ENCODE results near the gene TTC13.

TTC13 gene

DNA sequence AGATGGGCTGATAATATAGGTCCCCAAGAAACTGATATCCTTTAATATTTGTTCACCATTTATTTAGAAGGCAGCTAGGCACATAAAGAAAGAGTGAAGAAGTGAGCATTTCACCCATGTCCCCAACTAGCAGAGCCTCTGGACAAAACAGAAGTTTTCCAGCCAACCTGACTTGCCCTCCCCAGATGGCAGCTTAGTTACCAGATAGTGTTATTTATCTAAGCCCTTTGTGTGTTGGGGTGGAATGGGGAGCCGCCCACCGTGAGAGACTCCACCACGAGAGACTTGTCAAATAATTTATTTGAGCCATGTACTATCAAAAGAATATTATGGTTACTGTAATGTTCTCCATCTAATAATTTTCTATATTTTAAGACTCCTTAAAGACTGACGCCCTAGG is 55.5 kb downstream of the TTC13 start:
- H3K4me3 Mint-ChIP-seq = no peak overlapping the region
- peaks cover 98% of the 10 kb centered on the region for H3K36me3 Mint-ChIP-seq (ENCODE audit: low read depth)
- H3K27me3 Mint-ChIP-seq = no peaks in the 10 kb centered on the region
- intact Hi-C loops (cut with micrococcal nuclease) = no loop called here
- H3K9me3 Mint-ChIP-seq = no peaks in the 10 kb centered on the region
- no peaks in the 10 kb centered on the region for H3K4me1 Mint-ChIP-seq (ENCODE audit: low read depth)
- H3K27ac Mint-ChIP-seq = no peak overlapping the region

DNA sequence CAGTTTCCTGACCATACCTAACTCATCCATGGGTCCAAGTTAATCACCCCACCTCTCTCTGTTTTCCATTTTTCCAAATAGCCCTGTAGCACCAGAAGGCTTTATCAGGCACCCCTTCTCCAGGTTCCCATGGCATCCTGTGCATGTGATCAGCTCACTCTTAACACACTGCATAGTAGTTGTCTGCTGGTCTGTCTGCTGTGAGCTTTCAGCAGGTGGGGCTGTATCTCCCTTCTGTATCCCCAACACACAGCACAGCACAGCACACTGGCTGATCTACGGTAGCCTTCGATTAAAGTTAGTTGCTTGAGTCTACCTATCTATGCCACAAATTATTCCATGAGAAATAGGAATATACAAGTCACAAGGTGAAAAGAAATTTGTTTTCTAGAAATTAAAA is 56.0 kb downstream of the TTC13 start:
- no peaks in the 10 kb centered on the region for H3K27me3 Mint-ChIP-seq
- peaks cover 96% of the 10 kb centered on the region for H3K36me3 Mint-ChIP-seq (ENCODE audit: low read depth)
- H3K9me3 Mint-ChIP-seq = no peaks in the 10 kb centered on the region
- no peaks in the 10 kb centered on the region for H3K4me1 Mint-ChIP-seq (ENCODE audit: low read depth)
- H3K27ac Mint-ChIP-seq = no peak overlapping the region
- H3K4me3 Mint-ChIP-seq = no peak overlapping the region
- intact Hi-C loops (cut with micrococcal nuclease) = no loop called here

DNA sequence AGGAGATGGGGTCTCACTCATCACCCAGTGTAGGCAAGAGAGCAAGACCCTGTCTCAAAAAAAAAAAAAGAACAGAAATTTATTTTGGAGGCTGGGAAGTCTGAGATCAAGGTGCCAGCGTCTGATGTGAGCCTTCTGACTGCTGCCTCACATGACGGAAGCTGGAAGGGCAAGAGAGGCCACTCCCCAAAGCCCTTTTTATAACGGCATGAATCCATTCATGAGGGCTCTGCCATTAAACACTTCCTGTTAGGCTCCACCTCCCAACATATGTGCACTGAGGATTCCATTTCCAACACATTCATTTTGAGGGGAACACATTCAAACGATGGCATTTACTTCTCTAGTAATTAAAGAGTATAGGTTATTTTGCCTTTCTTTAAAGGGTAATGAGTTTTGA is 59.5 kb downstream of the TTC13 start:
- no peak overlapping the region for H3K4me3 Mint-ChIP-seq
- H3K4me1 Mint-ChIP-seq (ENCODE audit: low read depth) = no peaks in the 10 kb centered on the region
- H3K27ac Mint-ChIP-seq = no peak overlapping the region
- intact Hi-C loops (cut with micrococcal nuclease) = no loop called here
- H3K9me3 Mint-ChIP-seq = no peaks in the 10 kb centered on the region
- H3K27me3 Mint-ChIP-seq = no peaks in the 10 kb centered on the region
- peaks cover 96% of the 10 kb centered on the region for H3K36me3 Mint-ChIP-seq (ENCODE audit: low read depth)

DNA sequence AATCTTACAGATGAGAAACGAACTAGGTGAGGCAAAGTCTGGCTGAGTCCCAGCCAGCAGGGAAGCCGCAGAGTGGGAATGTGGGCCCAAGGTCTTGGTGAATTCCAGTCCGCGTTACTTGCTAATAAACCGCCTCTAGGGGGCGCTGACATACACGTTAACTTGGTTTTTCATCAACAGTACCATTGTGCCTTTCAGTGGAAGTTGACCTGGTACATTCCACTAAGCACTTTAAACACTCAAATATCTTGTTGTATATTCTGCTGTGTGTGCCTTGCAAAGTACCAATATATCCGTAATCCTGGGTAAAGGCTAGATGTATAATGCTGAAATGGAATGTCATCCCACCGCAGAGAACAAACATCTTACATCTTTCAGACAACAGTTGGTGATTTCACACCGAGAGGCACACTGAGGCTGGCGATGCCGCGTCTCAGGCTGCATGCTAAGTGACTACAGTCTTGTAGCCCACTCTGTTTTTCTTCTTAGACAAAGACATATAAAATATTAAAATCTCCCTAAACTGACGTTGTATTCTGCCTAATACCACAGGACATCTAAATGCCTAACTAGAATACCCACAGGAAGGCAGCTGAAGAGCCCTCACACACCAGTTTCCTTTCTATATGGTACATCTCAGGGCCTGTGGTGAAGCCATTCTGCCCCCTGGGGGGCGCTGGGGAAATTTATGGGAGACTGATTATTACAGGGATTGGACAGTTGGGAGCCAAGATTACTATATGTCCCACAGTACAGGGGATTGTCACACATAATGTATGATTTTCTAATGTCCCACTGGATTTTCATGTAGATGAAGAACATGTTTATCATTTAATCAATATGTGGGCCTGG is 61.2 kb downstream of the TTC13 start:
- intact Hi-C loops (cut with micrococcal nuclease) = loop anchor here (1.0 to 2.0 kb wide), 3 partner anchors 61 to 294 kb away; partner anchors contain the start of genes ARV1 and TTC13
- Mint-ChIP-seq H3K27me3 (no peaks in the 10 kb centered on the region), H3K4me3 (no peak overlapping the region), H3K4me1 (ENCODE audit: low read depth) (no peaks in the 10 kb centered on the region), H3K9me3 (no peaks in the 10 kb centered on the region), H3K36me3 (ENCODE audit: low read depth) (peaks cover 96% of the 10 kb centered on the region), H3K27ac (no peak overlapping the region)

DNA sequence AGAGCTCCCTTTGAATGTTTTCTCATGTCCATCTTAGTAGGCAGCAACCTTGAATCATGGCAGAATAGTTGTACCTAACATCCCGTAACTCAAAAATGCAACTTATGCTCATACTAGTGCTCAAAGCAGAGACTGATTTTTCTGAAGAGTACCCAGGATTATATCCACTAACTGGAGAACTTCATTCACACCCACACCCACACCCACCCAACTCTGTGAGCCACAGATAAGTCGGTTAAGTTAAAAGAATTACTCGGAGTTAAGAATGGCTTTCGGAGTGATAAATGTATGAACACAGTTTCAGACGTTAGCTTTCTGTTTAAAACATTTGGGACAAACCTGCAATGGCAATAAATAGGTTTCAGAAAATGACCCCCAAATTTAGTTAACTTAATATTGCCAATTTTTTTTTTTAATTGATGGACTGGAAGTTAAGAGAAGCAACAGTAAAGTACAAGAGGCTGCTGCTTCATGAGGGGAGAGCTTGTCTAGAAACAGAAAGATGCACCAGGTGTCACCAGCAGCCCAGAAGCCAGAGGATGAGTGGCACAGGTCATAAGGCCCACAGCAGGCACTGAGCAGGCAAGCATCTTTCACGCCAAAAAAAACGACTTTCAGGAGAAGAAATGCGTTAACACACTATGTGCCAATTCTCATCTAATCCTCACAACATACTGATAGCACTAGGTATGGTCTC is 61.9 kb downstream of the TTC13 start:
- H3K4me1 Mint-ChIP-seq (ENCODE audit: low read depth) = no peaks in the 10 kb centered on the region
- H3K27ac Mint-ChIP-seq = no peak overlapping the region
- peaks cover 96% of the 10 kb centered on the region for H3K36me3 Mint-ChIP-seq (ENCODE audit: low read depth)
- no peaks in the 10 kb centered on the region for H3K9me3 Mint-ChIP-seq
- no peak overlapping the region for H3K4me3 Mint-ChIP-seq
- intact Hi-C loops (cut with micrococcal nuclease) = loop anchor here (1.0 to 2.0 kb wide), 3 partner anchors 62 to 295 kb away; partner anchors contain the start of genes ARV1 and TTC13
- no peaks in the 10 kb centered on the region for H3K27me3 Mint-ChIP-seq

DNA sequence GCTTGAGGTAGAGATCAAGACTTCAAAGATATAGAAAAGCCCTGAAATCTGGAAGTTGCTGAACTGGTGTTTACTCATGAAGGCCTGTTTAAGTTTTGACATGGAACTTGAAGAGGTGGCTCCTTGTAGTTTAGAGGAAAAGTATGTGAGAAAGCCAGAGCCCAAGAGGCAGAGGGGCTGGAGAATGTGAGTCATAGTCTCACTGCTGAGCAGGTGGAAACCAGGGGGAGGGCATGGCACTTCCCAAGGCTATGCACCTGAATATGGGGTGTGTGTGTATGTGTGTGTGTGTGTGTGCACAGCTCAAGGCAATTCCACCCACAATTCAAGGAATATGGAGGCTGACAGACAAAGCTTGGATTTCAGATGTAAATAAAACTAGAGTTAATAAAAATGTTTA is 63.6 kb downstream of the TTC13 start:
- peaks cover 97% of the 10 kb centered on the region for H3K36me3 Mint-ChIP-seq (ENCODE audit: low read depth)
- no peaks in the 10 kb centered on the region for H3K9me3 Mint-ChIP-seq
- H3K27ac Mint-ChIP-seq = no peak overlapping the region
- H3K4me3 Mint-ChIP-seq = no peak overlapping the region
- intact Hi-C loops (cut with micrococcal nuclease) = no loop called here
- no peaks in the 10 kb centered on the region for H3K4me1 Mint-ChIP-seq (ENCODE audit: low read depth)
- H3K27me3 Mint-ChIP-seq = no peaks in the 10 kb centered on the region

DNA sequence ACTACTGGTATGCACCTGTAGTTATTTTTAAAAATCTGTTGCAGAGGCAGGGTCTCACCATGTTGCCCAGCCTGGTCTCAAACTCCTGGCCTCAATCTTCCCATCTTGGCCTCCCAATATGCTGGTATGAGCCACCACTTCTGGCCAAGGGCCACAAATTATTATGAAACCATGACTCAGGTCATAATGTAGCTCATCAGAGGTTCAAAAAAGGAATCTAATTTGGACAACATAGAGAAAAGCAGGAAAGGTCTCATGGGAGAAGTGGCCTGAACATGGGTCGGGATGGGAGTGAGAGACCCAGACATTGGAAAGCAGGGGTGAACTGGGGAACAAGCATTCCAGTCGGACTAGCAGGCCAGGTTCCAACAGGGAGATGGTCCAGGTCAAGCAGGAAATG is 65.2 kb downstream of the TTC13 start:
- no peak overlapping the region for H3K27ac Mint-ChIP-seq
- H3K27me3 Mint-ChIP-seq = no peaks in the 10 kb centered on the region
- H3K4me1 Mint-ChIP-seq (ENCODE audit: low read depth) = no peaks in the 10 kb centered on the region
- no peaks in the 10 kb centered on the region for H3K9me3 Mint-ChIP-seq
- intact Hi-C loops (cut with micrococcal nuclease) = no loop called here
- H3K36me3 Mint-ChIP-seq (ENCODE audit: low read depth) = peaks cover 97% of the 10 kb centered on the region
- H3K4me3 Mint-ChIP-seq = no peak overlapping the region

DNA sequence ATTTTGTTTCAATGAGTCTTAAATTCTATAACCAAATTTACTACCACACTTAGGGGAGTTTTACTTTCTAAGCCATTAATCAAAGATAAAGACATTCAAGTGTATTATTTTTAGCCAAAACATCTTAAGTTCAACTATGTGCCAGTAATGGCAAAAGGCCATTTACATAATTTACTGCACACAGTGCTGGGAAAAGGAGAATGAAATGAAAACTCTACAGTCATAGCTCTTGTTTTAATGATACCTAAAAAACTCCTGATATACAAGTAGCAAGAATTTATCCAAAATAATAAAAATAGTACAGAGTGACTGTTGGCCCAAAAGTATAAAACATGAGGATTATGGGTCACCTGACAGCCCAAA is 67.9 kb downstream of the TTC13 start:
- no peaks in the 10 kb centered on the region for H3K4me1 Mint-ChIP-seq (ENCODE audit: low read depth)
- no peaks in the 10 kb centered on the region for H3K9me3 Mint-ChIP-seq
- H3K36me3 Mint-ChIP-seq (ENCODE audit: low read depth) = peaks cover 98% of the 10 kb centered on the region
- intact Hi-C loops (cut with micrococcal nuclease) = no loop called here
- H3K27ac Mint-ChIP-seq = no peak overlapping the region
- H3K4me3 Mint-ChIP-seq = no peak overlapping the region
- H3K27me3 Mint-ChIP-seq = no peaks in the 10 kb centered on the region

DNA sequence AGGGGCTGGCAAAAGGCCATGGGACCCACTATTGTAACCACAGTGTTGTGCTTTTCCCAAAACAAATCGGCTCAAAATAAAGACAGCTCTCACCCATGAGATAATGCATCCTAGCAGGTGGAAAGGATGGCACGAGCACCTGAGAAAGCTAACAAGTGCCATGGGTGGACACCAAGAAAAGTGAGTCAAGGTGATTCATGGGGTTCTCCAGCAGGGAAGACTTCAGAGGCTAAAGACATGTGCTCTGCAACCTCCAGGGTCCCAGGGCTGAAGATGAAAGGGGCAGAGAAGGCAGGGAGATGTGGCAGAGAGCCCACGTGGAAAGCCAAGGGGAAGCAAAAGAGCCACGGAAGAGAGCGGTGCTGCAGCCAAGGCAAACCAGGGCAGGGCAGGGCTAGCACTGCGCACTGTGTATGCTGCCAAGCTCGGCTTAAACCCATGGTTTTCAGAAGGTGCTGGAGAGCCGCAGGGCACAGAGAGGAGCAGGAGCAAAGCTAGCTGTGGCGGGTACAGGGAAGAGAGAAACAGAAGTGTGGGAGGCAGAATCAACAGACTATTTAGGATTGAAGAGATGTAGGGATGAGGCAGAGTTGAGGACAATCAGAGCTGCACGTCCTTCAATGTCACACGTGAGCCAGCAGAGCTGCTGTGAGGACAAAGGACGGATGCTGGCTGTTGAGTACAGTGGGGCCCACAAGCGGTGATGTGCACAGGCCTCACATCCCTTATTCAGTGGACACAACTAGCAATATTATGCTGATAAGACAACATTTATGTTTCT is 68.5 kb downstream of the TTC13 start:
- no peaks in the 10 kb centered on the region for H3K9me3 Mint-ChIP-seq
- no peaks in the 10 kb centered on the region for H3K27me3 Mint-ChIP-seq
- no peaks in the 10 kb centered on the region for H3K4me1 Mint-ChIP-seq (ENCODE audit: low read depth)
- H3K36me3 Mint-ChIP-seq (ENCODE audit: low read depth) = peaks cover 98% of the 10 kb centered on the region
- intact Hi-C loops (cut with micrococcal nuclease) = no loop called here
- H3K27ac Mint-ChIP-seq = no peak overlapping the region
- no peak overlapping the region for H3K4me3 Mint-ChIP-seq

DNA sequence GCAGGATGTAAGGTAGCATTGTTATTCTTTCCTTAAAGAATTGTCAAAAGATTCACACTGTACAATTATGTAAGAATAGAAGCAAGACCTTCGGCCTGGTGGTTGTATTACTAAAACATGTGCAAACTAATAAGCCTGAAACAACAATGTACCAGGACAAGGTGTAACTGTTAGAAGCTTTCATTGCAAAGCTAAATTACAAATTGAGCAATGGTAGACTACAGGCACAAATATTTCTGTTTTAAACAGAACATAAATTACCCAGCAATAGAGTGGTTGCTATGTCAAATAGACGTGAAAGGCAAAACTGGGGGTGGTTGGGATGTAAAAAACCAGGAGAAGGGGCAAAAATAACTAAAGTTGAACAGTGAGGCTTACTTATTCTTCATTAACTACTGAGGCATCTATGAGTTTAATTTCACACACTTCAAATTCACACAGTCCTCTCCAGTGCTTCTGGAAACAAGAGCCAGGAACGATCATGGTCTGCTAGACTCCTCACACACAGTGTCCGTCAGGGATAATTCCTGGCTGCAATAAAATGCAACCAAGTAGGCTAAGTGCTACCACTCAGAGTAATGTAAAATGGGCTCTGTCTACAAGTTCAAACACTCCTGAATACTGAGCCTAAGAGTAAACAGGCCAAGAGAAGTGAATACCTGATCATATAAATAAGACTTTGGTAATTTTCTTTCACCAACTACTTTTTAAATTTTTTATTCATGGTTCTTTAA is 71.0 kb downstream of the TTC13 start:
- Mint-ChIP-seq H3K9me3 (no peaks in the 10 kb centered on the region), H3K36me3 (ENCODE audit: low read depth) (peaks cover 96% of the 10 kb centered on the region), H3K4me1 (ENCODE audit: low read depth) (no peaks in the 10 kb centered on the region), H3K27me3 (no peaks in the 10 kb centered on the region), H3K27ac (no peak overlapping the region), H3K4me3 (no peak overlapping the region)
- intact Hi-C loops (cut with micrococcal nuclease) = no loop called here

DNA sequence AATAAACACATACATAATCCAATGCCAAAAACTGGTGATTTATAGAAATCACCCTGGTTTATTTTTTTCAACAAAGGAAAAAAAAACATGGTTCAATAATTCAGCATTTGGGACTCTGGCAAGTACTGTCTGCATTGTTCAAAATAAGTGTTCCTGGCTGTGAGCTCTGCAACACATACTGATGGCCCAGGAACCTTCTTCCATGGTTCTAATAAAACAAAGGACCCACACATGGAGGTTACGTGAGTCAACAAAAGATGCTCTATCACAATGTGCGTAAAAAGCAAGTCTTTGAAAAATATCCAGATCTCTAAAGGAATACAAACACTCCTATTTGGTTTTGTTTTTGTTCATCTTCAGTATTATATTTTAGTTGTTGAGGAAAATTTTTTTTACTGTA is 72.4 kb downstream of the TTC13 start:
- H3K27me3 Mint-ChIP-seq = no peaks in the 10 kb centered on the region
- no peaks in the 10 kb centered on the region for H3K9me3 Mint-ChIP-seq
- peaks cover 93% of the 10 kb centered on the region for H3K36me3 Mint-ChIP-seq (ENCODE audit: low read depth)
- no peaks in the 10 kb centered on the region for H3K4me1 Mint-ChIP-seq (ENCODE audit: low read depth)
- intact Hi-C loops (cut with micrococcal nuclease) = no loop called here
- H3K4me3 Mint-ChIP-seq = no peak overlapping the region
- H3K27ac Mint-ChIP-seq = no peak overlapping the region

DNA sequence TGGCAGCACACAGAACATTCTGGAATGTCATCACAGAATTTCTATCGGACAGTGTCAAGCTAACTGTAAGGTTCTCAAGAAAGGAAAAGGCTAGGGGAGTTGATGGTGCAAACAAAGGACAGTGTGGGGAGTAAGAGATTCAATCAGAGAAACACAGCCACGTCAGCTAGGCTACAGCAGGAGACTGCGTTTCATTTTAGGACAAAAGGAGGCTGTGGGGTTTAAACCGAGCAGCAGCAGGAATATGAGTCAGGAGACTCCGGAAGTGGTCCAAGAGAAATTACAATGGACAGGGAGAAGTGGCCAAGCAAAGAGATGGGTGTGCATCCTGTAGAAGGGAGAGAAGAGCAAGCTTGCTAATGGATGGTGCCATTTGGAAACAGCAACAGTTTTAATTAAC is 72.9 kb downstream of the TTC13 start:
- Mint-ChIP-seq H3K9me3 (no peaks in the 10 kb centered on the region), H3K4me3 (no peak overlapping the region), H3K27ac (no peak overlapping the region), H3K4me1 (ENCODE audit: low read depth) (no peaks in the 10 kb centered on the region), H3K27me3 (no peaks in the 10 kb centered on the region), H3K36me3 (ENCODE audit: low read depth) (peaks cover 93% of the 10 kb centered on the region)
- intact Hi-C loops (cut with micrococcal nuclease) = no loop called here

DNA sequence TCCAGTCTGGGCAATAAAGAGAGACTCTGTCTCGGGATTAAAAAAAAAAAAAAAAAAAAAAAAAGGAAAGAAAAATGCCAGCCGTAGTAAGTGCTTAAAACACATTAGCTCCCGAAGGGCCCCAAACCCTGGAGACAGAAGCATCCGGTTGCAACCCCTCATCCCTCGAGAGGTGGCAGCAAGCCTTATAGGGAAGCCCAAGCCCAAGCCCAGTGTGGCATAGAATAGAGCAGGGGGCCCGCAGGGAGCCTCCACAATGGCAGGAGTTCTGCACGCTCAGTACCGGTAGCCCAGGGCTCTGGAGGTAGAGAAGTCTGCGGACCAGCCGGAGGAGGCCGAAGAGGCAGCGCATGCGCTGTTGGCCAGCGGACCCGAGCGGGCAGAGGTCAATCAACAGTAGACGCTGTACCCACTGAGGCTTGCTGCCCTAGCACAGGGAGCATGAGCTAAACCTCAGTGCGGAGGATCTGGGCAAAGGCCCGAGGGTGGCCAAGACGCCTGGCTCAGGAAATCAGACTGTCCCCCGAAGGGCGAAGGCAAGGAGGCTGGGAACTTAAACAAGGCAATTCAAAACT is 76.2 kb downstream of the TTC13 start:
- intact Hi-C loops (cut with micrococcal nuclease) = no loop called here
- H3K27me3 Mint-ChIP-seq = no peaks in the 10 kb centered on the region
- peaks cover 62% of the 10 kb centered on the region for H3K36me3 Mint-ChIP-seq (ENCODE audit: low read depth)
- H3K4me1 Mint-ChIP-seq (ENCODE audit: low read depth) = no peaks in the 10 kb centered on the region
- H3K27ac Mint-ChIP-seq = no peak overlapping the region
- no peaks in the 10 kb centered on the region for H3K9me3 Mint-ChIP-seq
- no peak overlapping the region for H3K4me3 Mint-ChIP-seq

All from dendritic cell treated with granulocyte-macrophage colony-stimulating factor and Interleukin-4, amounts not matched to agents 40 ng/mL and 50 ng/mL, for 4 days (primary cell).